Lung (tissue), 16 donors: Measurements from ENCODE around the gene SYNE1. TPM values are rescaled to one million over a fixed set of nuclear protein-coding genes. Genes with fewer than 3 reads are reported as not detected.
"Not testable (repeated sequence)": the region's sequence is repeated elsewhere in the genome, so short reads cannot be mapped to it uniquely, and the experiment has no call there.

Experiments
- ATAC-seq: fragments of 200-7000 bp; cut with Tn5 transposase; one replicate; pipeline ENCODE4 v1.9.1; 2020; ENCODE audit warnings: moderate number of reproducible peaks; ENCODE audit not compliant: insufficient read depth, low FRiP score
- DNase-seq, 3 donors: peaks; one replicate each; pipeline ENCODE4 v3.0.0-alpha.2; 2013 to 2017
- H3K27ac ChIP-seq, 2 donors: one replicate each; pipeline ENCODE4 v1.5.1; 2013; ENCODE audit warnings: mild to moderate bottlenecking in 2 of 2, moderate library complexity in 2 of 2, control low read depth in 1 of 2, inconsistent platforms in 1 of 2, low read depth in 1 of 2, low read length in 1 of 2
- H3K27me3 ChIP-seq, 3 donors: one replicate each; pipeline ENCODE4 v1.5.1; 2013; ENCODE audit warnings: low read length in 2 of 3; ENCODE audit not compliant: control insufficient read depth in 3 of 3, insufficient read depth in 3 of 3
- H3K36me3 ChIP-seq, 4 donors: one replicate each; pipeline ENCODE4 v1.5.1; 2013; ENCODE audit warnings: low read length in 4 of 4, mild to moderate bottlenecking in 1 of 4, moderate library complexity in 1 of 4; ENCODE audit not compliant: control insufficient read depth in 4 of 4, insufficient read depth in 4 of 4
- H3K4me1 ChIP-seq, 5 donors: one replicate each; pipeline ENCODE4 v1.5.1; 2013; ENCODE audit warnings: low read length in 5 of 5, mild to moderate bottlenecking in 2 of 5, moderate library complexity in 1 of 5; ENCODE audit not compliant: control insufficient read depth in 5 of 5, insufficient read depth in 5 of 5
- H3K4me3 ChIP-seq: one replicate; pipeline ENCODE4 v1.5.1; 2013; ENCODE audit warnings: mild to moderate bottlenecking, control low read depth, moderate library complexity
- H3K9ac ChIP-seq, 2 donors: one replicate each; pipeline ENCODE4 v1.5.1; 2013; ENCODE audit warnings: low read length in 2 of 2, control low read depth in 1 of 2; ENCODE audit not compliant: insufficient read depth in 1 of 2
- H3K9me3 ChIP-seq, 4 donors: one replicate each; pipeline ENCODE4 v1.5.1; 2013; ENCODE audit warnings: low read length in 3 of 4, mild to moderate bottlenecking in 1 of 4, moderate library complexity in 1 of 4; ENCODE audit not compliant: control insufficient read depth in 4 of 4, insufficient read depth in 3 of 4
- CTCF ChIP-seq: IDR thresholded peaks from 2 replicates; pipeline ENCODE4 v1.5.1; 2012; ENCODE audit warnings: mild to moderate bottlenecking; ENCODE audit errors: control extremely low read depth, extremely low read depth
- WGBS, 2 donors: extraction: QIAGEN DNeasy Blood & Tissue Kit; methylation state at CpG; one replicate each; pipeline ENCODE4 v1.1.7; 2013; 5-methylcytosine and 5-hydroxymethylcytosine counted together
- long read RNA-seq, 5 donors: transcript quantifications; one replicate each; lab custom pipeline, GENCODE V29; 2026
- polyA plus RNA-seq, 2 donors: library from polyadenylated mRNA; stranded (reverse); fragments of 200-250 nt; gene quantifications; one replicate each; pipeline ENCODE4 v1.2.1, GENCODE V29; 2013
- total RNA-seq, 2 donors: library from RNA; depleted of rRNA in 1 of 2; stranded (reverse); fragments of >200 nt in 1 of 2; gene quantifications; one replicate each; pipeline ENCODE4 v1.2.1, GENCODE V29; 2014 to 2021
- donor health status: control.
- donor health status: control.
- donor health status: Bipolar disorder and iron deficiency.
- donor health status: healthy.
- donor health status: DM: yes; HTN: yes; CAD: no.

The SYNE1 gene, protein sequence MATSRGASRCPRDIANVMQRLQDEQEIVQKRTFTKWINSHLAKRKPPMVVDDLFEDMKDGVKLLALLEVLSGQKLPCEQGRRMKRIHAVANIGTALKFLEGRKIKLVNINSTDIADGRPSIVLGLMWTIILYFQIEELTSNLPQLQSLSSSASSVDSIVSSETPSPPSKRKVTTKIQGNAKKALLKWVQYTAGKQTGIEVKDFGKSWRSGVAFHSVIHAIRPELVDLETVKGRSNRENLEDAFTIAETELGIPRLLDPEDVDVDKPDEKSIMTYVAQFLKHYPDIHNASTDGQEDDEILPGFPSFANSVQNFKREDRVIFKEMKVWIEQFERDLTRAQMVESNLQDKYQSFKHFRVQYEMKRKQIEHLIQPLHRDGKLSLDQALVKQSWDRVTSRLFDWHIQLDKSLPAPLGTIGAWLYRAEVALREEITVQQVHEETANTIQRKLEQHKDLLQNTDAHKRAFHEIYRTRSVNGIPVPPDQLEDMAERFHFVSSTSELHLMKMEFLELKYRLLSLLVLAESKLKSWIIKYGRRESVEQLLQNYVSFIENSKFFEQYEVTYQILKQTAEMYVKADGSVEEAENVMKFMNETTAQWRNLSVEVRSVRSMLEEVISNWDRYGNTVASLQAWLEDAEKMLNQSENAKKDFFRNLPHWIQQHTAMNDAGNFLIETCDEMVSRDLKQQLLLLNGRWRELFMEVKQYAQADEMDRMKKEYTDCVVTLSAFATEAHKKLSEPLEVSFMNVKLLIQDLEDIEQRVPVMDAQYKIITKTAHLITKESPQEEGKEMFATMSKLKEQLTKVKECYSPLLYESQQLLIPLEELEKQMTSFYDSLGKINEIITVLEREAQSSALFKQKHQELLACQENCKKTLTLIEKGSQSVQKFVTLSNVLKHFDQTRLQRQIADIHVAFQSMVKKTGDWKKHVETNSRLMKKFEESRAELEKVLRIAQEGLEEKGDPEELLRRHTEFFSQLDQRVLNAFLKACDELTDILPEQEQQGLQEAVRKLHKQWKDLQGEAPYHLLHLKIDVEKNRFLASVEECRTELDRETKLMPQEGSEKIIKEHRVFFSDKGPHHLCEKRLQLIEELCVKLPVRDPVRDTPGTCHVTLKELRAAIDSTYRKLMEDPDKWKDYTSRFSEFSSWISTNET (N-terminal part only)
- 100 to 1,000 TPM; 206 to 352 TPM for total RNA-seq
- 10 to 100 TPM; 26.4 to 56.5 TPM for polyA plus RNA-seq
- long read RNA-seq, donor 1, partial matches to known transcripts, result 25 of 25 reads
- long read RNA-seq, donor 1, other reads (novel, unspliced or antisense), result 0 of 25 reads
- long read RNA-seq, donor 2, partial matches to known transcripts, result 0 of 1 reads
- long read RNA-seq, donor 2, other reads (novel, unspliced or antisense), result 0 of 1 reads
- long read RNA-seq, donor 3, partial matches to known transcripts, result 7 of 8 reads
- long read RNA-seq, donor 3, other reads (novel, unspliced or antisense), result 0 of 8 reads
- long read RNA-seq, donor 4, result 0 reads
- long read RNA-seq, donor 5, partial matches to known transcripts, result 19 of 23 reads
- long read RNA-seq, donor 5, other reads (novel, unspliced or antisense), result 0 of 23 reads

DNA sequence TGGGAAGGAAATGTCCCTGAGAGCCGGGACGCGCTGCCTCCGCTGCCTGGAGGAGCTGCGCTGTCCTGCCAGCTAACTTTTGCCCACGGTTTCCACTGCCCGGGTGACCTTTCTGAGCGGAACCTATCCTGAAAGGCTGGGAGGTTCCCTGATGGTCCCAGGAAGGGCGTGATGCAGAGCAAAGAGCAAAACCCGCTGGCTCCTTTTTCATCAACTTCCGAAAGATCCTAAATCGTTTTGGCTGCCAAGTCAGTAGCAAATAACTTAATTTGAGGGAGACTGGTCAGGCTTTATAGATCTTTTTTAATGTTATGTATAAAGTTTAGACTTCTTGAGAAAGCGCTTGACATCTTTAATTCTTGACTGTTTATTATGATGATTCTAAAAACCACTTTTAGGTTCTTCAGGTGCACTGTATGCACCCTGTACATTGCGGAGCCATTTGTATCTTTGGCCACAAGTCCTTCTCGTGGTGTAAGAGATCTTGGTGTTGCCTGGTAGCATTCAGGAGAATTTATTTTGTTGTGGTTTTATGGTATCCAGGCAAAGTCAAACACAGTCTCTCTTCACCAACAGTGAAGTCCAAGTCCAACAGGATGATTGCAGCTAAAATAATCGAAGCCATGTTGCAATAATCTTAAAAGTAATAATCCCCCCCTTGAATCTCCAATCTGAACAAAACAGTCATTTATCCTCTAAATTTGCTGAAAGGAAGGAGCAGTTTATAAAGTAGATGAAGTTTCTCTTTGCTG is at the start of gene SYNE1:
TSS of gene SYNE1 (minus strand) at position 67 of the 752 bp plus-strand sequence. CDS start 9,031 bp downstream, outside the sequence.
- Histone ChIP-seq H3K36me3 (no peaks in the 10 kb centered on the region), H3K9ac (peak within 1 kb of the TSS; percentile 2 to 30), H3K4me1 (peaks cover 0 to 18% (median 0%) of the 10 kb centered on the region in 5 donors), H3K4me3 (peak within 1 kb of the TSS; percentile 52), H3K27ac (peak within 1 kb of the TSS; percentile 25 to 77), H3K27me3 (peaks cover 0 to 17% (median 13%) of the 10 kb centered on the region in 3 donors), H3K9me3 (no peaks in the 10 kb centered on the region)
- peak; percentile 17 for ATAC-seq
- DNase-seq, result peak in 2 of 3 donors; percentile 4 to 5
- TF ChIP-seq CTCF, result no peak
- WGBS, 2 donors, result 24 to 26% methylated on average over 16 of the region's 16 CpGs

DNA sequence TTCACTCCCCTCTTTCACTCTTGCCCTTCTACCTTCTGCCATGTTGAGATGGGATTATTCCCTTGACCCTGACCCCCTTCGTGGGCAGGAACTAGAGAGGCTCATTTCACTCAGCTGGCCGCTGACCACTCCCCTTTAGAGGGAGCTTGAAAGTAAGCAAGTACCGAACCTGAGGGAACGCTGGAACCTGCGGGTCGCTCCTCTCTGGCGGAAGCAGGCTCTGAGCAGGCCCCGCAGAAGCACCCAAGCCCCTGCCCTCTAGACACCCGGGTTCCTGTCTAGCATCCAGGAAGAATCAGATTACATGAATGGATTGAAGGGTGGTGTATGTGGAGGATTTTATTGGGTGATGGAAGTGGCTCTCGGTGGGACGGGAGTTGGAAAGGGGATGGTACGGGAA is 48.7 kb upstream of the SYNE1 start:
- no peak for TF ChIP-seq CTCF
- Histone ChIP-seq H3K9ac (no peak overlapping the region), H3K4me1 (no peaks in the 10 kb centered on the region), H3K9me3 (no peaks in the 10 kb centered on the region), H3K36me3 (no peaks in the 10 kb centered on the region), H3K4me3 (no peak overlapping the region), H3K27ac (no peak overlapping the region), H3K27me3 (no peaks in the 10 kb centered on the region)
- ATAC-seq (no peak), DNase-seq (no peak)
- WGBS, 2 donors, result 93 to 96% methylated on average over 12 of the region's 12 CpGs

- DNase-seq, result not testable (repeated sequence)
- 69 to 86% methylated on average over 8 of the region's 8 CpGs for WGBS, 2 donors
Observed at GRCh38 chr6:152682935-152683334, 45.8 kb upstream of the SYNE1 start.

More at GRCh38 chr6:152682935-152683334, 45.8 kb upstream of the SYNE1 start:
- not testable (repeated sequence) for H3K9me3 ChIP-seq, H3K36me3 ChIP-seq, ATAC-seq, H3K9ac ChIP-seq, H3K4me3 ChIP-seq, H3K4me1 ChIP-seq, H3K27ac ChIP-seq, H3K27me3 ChIP-seq
